OCI-LY1 (cell line): Measurements from ENCODE around the gene FHIT.

Experiments
- H2AFZ ChIP-seq: fragments of 200-600 bp; sonication (generic), shearing (Covaris generic); 2 replicates; pipeline ENCODE4 v1.6.0; 2014; ENCODE audit warnings: antibody characterized with exemption, mild to moderate bottlenecking, low read length
- H3F3A ChIP-seq: fragments of 200-600 bp; sonication (generic), shearing (Covaris generic); 2 replicates; pipeline ENCODE4 v1.6.0; 2014; ENCODE audit warnings: mild to moderate bottlenecking, antibody characterized with exemption, low read length, moderate library complexity; ENCODE audit not compliant: insufficient read depth
- H3K27ac ChIP-seq: fragments of 200-600 bp; sonication (generic); 2 replicates; pipeline ENCODE4 v1.5.1; 2014; ENCODE audit warnings: low read length, mixed run types, mild to moderate bottlenecking, low read depth; ENCODE audit not compliant: poor library complexity, severe bottlenecking
- H3K27me3 ChIP-seq: fragments of 200-600 bp; sonication (generic); 2 replicates; pipeline ENCODE4 v1.6.0; 2014; ENCODE audit warnings: antibody characterized with exemption, mild to moderate bottlenecking, low read length, moderate library complexity; ENCODE audit not compliant: insufficient read depth
- H3K36me3 ChIP-seq: fragments of 200-600 bp; sonication (generic); 2 replicates; pipeline ENCODE4 v1.6.1; 2014; ENCODE audit warnings: mild to moderate bottlenecking, antibody characterized with exemption, low read length, moderate library complexity, mixed read lengths; ENCODE audit not compliant: insufficient read depth
- H3K4me1 ChIP-seq: fragments of 200-600 bp; sonication (generic); 2 replicates; pipeline ENCODE4 v1.5.1; 2014; ENCODE audit warnings: mild to moderate bottlenecking, low read length, moderate library complexity; ENCODE audit not compliant: insufficient read depth, severe bottlenecking
- H3K4me2 ChIP-seq: fragments of 200-600 bp; sonication (generic), shearing (Covaris generic); 2 replicates; pipeline ENCODE4 v1.6.1; 2014; ENCODE audit warnings: low read length
- H3K4me3 ChIP-seq: fragments of 200-600 bp; sonication (generic); 2 replicates; pipeline ENCODE4 v1.5.1; 2014; ENCODE audit warnings: low read length, low read depth, mild to moderate bottlenecking, mixed read lengths; ENCODE audit not compliant: poor library complexity, severe bottlenecking
- H3K79me2 ChIP-seq: fragments of 200-600 bp; shearing (Covaris generic); 2 replicates; pipeline ENCODE4 v1.6.1; 2016; ENCODE audit warnings: mixed run types, low read length, mixed read lengths; ENCODE audit not compliant: insufficient read depth
- H3K9ac ChIP-seq: fragments of 200-600 bp; sonication (generic), shearing (Covaris generic); 2 replicates; pipeline ENCODE4 v1.6.1; 2014; ENCODE audit warnings: mild to moderate bottlenecking, low read length, mixed read lengths
- H3K9me2 ChIP-seq: fragments of 200-600 bp; sonication (generic), shearing (Covaris generic); 2 replicates; pipeline ENCODE4 v1.6.1; 2014; ENCODE audit warnings: low read depth, mild to moderate bottlenecking, low read length, mixed read lengths
- H3K9me3 ChIP-seq: fragments of 200-600 bp; shearing (Covaris generic); 2 replicates; pipeline ENCODE4 v1.6.1; 2014; ENCODE audit warnings: low read length, mixed read lengths
- H4K20me1 ChIP-seq: fragments of 200-600 bp; sonication (generic), shearing (Covaris generic); 2 replicates; pipeline ENCODE4 v1.6.0; 2016; ENCODE audit warnings: mild to moderate bottlenecking, low read length; ENCODE audit not compliant: insufficient read depth
- EZH2 ChIP-seq: fragments of 200-600 bp; sonication (generic), shearing (Covaris generic); IDR thresholded peaks from 2 replicates; pipeline ENCODE4 v1.8.0; 2017; ENCODE audit warnings: borderline replicate concordance, mixed run types, mild to moderate bottlenecking, antibody characterized with exemption, low read length, moderate library complexity, mixed read lengths
- TF ChIP-seq, protein P1 (sequence below): fragments of 200-600 bp; sonication (generic), shearing (Covaris generic); IDR thresholded peaks from 2 replicates; pipeline ENCODE4 v1.5.1; 2017; ENCODE audit warnings: mild to moderate bottlenecking, antibody characterized with exemption, low read length, moderate library complexity, mixed read lengths

The FHIT gene

DNA sequence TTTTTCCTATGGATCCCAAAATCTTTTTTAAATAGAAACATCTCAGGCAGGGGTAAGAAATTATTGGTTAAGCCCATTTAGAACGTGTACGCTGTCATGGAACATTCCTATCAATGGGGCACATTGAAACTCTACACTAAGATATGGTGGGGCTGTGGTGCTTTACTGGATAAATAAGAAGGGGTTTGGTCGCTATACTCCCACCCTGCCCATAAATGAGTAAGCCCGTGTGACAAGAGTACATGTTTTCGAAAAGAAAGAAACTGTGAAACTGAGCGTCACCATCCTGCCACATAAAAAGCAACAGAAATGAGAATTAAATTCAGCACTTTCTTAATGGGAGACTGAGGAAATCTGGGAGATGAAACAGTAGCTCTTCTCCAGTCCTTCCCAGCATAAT is 1271.7 kb downstream of the FHIT start:
- H3F3A ChIP-seq = no peaks in the 10 kb centered on the region
- H3K4me1 ChIP-seq = no peaks in the 10 kb centered on the region
- no peaks in the 10 kb centered on the region for H3K36me3 ChIP-seq
- H3K9me2 ChIP-seq = no peaks in the 10 kb centered on the region
- H3K79me2 ChIP-seq = no peaks in the 10 kb centered on the region
- no peaks in the 10 kb centered on the region for H4K20me1 ChIP-seq
- no peak overlapping the region for H3K4me3 ChIP-seq
- TF ChIP-seq, protein P1, sequence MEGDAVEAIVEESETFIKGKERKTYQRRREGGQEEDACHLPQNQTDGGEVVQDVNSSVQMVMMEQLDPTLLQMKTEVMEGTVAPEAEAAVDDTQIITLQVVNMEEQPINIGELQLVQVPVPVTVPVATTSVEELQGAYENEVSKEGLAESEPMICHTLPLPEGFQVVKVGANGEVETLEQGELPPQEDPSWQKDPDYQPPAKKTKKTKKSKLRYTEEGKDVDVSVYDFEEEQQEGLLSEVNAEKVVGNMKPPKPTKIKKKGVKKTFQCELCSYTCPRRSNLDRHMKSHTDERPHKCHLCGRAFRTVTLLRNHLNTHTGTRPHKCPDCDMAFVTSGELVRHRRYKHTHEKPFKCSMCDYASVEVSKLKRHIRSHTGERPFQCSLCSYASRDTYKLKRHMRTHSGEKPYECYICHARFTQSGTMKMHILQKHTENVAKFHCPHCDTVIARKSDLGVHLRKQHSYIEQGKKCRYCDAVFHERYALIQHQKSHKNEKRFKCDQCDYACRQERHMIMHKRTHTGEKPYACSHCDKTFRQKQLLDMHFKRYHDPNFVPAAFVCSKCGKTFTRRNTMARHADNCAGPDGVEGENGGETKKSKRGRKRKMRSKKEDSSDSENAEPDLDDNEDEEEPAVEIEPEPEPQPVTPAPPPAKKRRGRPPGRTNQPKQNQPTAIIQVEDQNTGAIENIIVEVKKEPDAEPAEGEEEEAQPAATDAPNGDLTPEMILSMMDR = no peak
- no peak for TF ChIP-seq EZH2
- H3K9ac ChIP-seq = no peak overlapping the region
- H2AFZ ChIP-seq = no peak overlapping the region
- no peak overlapping the region for H3K4me2 ChIP-seq
- no peaks in the 10 kb centered on the region for H3K27me3 ChIP-seq
- H3K27ac ChIP-seq = no peak overlapping the region
- no peaks in the 10 kb centered on the region for H3K9me3 ChIP-seq

GRCh38 chr3:59978979-59979378 is 1272.3 kb downstream of the FHIT start:
- H3K4me2 ChIP-seq = no peak overlapping the region
- H4K20me1 ChIP-seq = no peaks in the 10 kb centered on the region
- H3K9me3 ChIP-seq = no peaks in the 10 kb centered on the region
- H3K36me3 ChIP-seq = no peaks in the 10 kb centered on the region
- H3K27me3 ChIP-seq = no peaks in the 10 kb centered on the region
- no peaks in the 10 kb centered on the region for H3F3A ChIP-seq
- no peak overlapping the region for H3K27ac ChIP-seq
- TF ChIP-seq, protein P1 = no peak
- no peak for TF ChIP-seq EZH2
- no peaks in the 10 kb centered on the region for H3K9me2 ChIP-seq
- no peak overlapping the region for H3K9ac ChIP-seq
- H2AFZ ChIP-seq = no peak overlapping the region
- no peaks in the 10 kb centered on the region for H3K4me1 ChIP-seq
- H3K79me2 ChIP-seq = no peaks in the 10 kb centered on the region
- H3K4me3 ChIP-seq = no peak overlapping the region

- H4K20me1 ChIP-seq = no peaks in the 10 kb centered on the region
- H3K27ac ChIP-seq = no peak overlapping the region
- no peaks in the 10 kb centered on the region for H3K9me3 ChIP-seq
- no peak overlapping the region for H3K9ac ChIP-seq
- H3K4me1 ChIP-seq = no peaks in the 10 kb centered on the region
- TF ChIP-seq, protein P1 = no peak
- no peak for TF ChIP-seq EZH2
- H2AFZ ChIP-seq = no peak overlapping the region
- no peaks in the 10 kb centered on the region for H3K27me3 ChIP-seq
- no peaks in the 10 kb centered on the region for H3K79me2 ChIP-seq
- no peak overlapping the region for H3K4me2 ChIP-seq
- H3K36me3 ChIP-seq = no peaks in the 10 kb centered on the region
- H3F3A ChIP-seq = no peaks in the 10 kb centered on the region
- no peak overlapping the region for H3K4me3 ChIP-seq
- H3K9me2 ChIP-seq = no peaks in the 10 kb centered on the region
These were observed 1280.5 kb downstream of the FHIT start for GRCh38 chr3:59970796-59971195.
